Activated gamma-delta T cell (primary cell): ENCODE data around the gene ZNF384.

Experiments
- DNase-seq: peaks from one replicate; lab custom pipeline; 2025; lab: John Stamatoyannopoulos, UW

Gene ZNF384

DNA sequence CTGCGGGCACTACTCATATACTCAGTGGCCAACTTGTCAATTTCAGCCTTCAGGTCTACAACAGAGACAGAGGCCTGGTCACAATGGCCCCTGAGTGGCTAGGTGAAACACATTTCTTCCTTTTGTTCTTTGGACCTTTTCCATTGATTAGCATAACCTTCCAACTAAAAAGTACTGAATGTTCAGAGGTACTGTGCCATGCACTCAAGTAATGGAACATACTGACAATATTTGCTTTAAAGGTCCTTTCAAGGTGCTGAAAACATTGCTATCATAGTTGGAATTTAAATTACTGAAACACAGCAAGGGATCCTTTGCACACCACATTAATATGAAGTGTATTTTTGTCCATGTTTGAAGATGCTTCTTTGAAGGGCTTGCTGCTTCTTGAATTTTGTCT, 35.8 kb downstream of the ZNF384 start:
- DNase-seq: no peak

DNA sequence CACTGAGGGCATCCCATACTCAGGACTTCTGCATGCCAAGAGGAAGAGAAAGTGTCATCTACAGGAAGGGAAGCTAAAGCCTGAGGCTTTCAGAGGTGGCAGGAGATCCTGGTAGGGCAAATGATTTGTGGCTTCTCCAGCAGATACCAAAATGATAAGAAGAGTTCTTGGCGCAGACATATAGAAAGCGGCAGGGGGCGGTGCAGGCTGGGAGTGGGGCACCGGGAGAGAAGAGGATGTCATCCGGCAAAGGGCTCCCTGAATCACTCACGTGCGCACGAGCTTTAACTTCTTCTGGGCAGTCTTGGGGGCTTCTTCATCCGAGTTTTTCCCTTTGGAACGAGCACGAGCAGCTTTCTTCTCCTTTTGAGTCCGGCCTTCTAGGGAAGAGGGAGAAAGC, 36.8 kb downstream of the ZNF384 start:
- no peak for DNase-seq

DNA sequence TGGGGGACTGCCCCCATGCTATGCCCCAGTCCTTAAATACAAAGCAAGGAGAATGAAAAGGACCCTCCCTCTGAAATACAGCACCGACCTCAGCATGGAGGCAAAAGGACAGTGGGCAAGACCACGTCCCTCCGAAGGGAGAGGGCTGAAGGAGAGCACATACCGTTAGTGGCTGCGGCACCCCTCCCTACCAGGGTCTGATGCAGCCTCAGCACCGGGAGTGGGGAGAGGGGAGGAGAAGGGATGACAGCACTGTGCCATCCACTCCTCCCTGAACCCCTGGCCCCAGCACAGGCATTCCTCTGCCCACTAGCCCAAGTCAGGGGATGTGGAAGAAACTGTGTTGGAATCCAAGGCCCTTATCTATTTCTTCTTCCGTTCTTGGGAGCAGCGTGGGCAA, 38.3 kb downstream of the ZNF384 start:
- DNase-seq: no peak

DNA sequence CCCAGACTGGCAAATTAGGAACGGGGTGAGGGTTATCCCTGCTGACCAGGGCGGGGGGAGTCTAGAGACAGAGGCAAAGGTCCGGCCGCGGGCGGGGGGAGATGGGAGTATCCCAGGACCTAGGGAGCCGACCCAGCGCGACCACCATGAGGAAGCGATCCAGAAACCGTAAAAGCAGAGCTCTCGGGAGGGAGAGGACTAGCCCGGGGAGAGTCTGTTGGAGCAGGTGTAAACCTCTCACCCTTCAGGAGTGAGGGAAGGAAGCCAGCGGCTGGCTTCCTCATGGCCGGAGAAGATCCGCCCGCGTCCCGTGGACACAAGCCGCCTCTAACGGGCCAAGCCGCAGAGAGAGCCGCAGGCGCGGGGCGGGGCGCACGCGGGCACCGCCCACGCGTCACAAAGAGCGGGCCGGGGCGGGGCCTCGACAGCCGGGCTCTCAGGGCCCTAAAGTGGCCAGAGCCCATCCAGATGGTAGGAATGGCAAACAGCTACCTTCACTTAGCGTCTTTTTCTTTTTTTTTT, 42.0 kb downstream of the ZNF384 start, which contains the start of gene ACRBP:
Gene ACRBP (minus strand): TSS at position 350 of the 522 bp plus-strand sequence. CDS start 66 bp downstream, at position 284.
- no peak for DNase-seq

DNA sequence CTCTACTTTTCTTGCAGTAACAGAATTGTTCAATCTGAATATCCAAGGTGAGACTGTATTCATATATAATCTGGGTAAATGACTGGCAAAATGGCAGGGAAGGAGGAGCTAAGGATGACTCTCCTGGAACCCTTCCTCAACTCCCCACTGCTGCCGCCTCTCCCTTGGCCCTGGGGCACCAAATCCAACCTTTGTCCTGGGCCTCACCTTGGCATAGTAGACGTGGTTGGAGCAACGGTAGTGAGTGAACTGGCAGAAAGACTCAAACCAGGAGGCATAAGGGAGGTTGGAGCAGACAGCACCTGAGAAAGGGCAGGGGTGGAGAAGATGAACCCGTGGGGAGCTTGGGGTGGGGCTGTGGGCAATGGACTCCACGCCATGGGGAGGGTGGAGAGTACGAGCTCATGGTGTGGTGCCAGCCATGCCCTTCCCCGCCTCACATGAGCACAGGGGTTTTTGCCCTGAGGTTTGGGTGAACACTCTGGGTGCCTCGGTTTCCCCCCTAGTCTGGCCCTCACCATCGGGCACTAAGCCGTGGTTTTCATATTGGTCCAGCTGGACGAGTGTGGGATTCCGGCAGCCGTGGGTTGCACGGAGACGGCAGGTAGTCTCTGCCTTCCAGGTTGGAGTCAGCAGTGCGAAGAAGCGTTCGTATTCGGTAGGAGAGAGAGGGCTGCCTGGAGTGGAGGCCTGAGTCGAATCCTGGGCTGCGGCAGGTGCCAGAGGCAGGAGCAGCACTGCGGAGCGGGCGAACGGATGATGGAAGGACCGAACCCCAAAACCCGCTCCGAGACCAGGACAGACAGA, 42.7 kb downstream of the ZNF384 start:
- no peak for DNase-seq

DNA sequence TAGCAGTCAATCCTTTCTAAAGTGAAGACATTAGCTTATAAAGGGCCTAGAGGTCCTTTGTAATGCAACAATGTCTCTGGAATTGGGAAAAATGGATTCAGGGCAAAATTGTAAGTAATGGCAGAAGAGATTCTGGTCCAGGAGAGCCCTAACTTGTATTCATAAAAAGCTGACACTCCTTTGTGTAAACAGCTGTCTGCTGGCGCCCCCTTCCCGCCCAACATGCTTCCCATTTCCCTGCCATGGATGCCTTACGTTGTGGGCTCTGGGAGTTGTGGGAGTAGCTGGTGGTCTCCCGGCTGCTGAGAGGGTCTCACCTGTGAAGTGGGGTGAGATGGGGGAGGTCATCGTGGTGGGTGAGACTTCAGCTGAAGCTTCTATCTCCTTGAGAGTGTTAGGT, 44.3 kb downstream of the ZNF384 start:
- DNase-seq: no peak

DNA sequence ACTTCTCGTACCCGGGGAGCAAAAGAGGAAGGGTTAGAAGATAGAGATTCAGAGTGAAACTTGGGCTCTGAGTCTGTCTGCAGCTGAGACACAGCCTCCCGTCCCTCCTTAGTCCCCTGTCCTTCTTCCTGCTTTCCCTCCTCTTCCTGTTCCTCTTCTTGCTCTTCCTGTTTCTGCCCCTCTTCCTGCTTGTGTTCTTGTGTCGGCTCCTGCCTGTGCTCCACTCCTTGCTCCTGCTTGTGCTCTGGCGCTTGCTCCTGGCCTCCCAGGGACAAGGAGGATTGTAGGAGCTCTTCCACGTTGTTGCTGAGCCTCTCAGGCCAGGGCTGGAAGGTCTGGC, 44.9 kb downstream of the ZNF384 start:
- DNase-seq: no peak

DNA sequence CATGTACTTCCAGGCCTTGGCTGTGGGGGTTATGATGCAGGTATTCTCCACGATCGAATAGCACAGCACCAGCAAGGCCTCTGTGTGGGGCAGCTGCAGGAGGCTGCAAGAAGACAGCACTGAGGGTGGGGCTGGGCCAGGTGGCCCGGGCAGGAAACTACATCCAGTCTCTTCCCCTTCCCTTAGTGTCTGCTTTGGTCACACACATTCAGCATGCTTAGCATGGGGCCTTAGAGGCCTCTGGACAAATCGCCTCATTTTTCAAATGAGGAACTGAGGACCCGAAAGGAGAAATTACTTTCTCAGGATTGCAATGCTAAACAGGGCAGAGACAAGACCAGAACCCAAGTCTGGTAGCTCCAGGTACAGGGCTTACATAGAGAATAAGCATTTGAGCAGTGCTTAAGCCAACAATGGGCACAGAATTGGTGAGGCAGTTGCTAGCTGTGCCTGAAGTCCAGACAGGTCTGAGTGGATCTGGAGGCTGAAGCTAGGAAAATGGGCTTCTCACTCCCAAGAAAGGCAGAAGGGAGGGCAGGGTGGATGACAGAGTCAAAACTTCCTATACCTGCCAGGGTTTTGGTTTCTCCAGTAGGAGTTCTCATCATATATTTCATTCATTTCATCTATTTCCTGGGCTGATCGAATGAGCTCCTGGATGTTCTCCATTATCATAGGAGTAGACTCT, 45.5 kb downstream of the ZNF384 start:
- DNase-seq: no peak

DNA sequence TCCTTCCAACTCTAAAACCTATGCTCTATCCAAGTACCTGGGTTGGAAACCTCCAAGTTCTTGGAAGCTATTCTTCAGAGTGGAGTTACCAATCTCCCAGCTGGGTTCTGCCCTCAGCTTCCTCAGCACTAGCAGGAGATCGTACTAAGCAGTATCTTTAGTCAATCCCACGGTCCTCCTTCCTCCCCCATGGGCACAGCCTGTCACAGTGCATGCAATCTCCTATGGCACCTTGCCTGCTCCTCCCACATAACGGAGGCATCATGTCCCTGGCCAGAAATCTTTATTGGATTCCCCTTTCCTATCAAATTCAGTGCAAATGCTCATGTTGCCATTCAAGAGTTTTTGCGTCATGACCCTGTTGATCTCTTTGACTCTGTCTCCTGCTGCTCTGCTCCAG, 48.0 kb downstream of the ZNF384 start:
- DNase-seq: no peak

DNA sequence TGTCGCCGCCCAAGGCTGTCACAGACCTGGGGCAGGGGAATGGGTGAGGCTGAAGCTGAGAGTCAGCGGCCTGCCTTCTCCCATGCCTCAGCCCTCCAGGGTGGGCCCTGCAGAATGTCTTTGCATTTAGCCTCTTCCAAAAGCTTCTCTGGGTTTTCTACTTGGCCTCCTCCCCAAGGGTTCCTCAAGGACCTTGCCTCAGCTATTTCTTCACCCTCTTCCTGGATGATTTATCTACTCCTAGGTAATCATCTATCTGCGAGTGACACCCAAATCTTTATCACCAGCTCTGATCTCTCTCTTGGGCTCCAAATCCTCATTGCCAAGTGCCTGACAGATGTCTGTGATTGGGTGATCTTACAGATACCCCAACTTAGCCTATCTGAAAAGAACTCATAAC, 48.7 kb downstream of the ZNF384 start:
- no peak for DNase-seq

DNA sequence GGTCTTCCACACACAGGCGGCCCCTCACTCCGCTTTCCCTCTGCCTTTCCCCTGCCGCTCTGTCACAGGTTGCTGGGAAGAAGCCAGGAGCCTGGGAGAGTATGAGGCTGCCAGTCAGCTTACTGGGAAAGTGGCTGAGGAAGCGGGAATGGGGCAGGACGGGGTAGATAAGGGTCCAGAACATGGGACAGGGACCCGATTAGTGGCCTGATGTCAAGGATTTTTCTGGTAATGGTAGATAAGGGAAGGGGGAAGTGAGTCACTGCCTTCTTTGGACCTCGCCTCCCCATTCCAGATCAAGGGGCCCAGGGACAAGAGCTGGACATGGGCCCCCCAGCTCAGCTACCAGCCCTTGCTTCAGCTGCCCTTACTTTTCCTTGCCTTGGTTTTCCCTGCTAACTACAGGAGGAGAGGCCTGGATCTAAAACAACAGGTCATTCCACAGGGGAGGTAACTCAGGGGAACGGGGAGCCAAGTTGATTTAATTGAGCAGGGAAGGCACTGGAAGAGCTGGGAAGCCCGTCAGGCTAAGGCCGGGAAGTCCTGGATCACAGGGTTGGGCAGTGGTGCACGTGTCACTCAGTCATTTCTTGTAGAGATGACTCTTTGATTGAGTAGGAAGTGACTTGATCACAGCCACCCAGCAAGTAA, 49.9 kb downstream of the ZNF384 start:
- DNase-seq: no peak

DNA sequence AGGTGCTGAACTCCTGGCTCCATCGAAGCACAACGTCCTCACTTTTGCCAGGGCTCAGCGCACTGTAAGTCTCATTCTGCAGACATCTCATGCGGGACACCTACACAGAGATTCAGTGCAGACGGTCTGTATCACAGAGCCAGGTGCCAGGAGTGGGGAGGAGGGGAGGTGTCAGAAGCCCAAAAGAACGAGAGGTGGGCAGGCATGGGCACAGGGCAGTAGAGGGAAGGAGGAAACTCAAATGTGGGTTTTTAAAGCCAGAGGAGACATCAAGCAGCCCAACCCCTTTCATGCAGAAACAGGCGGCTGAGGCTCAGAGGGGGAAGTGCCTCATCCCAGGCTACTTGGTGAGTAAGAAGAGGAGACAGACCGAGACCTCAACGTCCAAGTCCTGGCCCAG, 50.9 kb downstream of the ZNF384 start:
- DNase-seq: no peak

DNA sequence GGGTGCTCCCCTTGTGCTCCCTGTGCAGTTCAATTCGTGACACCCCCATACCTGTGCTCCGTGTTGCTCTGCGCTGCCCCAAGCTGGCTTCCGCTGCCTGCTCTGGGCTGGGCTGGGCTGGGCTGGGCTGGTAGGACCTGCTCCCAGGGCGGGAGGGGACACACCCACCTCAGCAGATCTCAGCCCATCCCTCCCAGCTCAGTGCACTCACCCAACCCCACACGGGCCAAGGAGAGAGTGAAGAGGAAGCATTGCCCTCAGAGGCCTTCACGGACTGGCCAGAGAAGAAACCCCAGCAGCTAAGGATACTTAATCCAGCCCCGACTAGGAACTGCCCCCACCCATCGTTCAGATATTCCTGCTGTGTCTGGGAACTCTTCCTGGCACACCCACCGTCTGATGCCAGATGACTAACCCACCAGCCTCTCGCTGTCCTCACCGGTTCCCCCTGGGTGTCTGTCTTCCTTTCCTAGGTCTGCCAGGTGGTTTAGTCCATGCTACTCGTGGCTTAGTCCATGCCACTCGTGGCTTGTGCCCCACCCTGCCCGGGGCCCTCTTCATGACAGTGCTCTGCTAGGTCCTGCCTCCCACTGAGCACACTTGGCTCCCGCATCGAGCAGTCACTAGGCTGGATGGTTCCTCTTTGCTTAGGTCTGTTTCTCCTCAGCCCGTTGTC, 53.2 kb downstream of the ZNF384 start, which contains the start of gene LPAR5:
Gene LPAR5 (minus strand): TSS at position 104 of the 676 bp plus-strand sequence. CDS start 14,711 bp downstream, outside the sequence.
- DNase-seq: peak; percentile 24

DNA sequence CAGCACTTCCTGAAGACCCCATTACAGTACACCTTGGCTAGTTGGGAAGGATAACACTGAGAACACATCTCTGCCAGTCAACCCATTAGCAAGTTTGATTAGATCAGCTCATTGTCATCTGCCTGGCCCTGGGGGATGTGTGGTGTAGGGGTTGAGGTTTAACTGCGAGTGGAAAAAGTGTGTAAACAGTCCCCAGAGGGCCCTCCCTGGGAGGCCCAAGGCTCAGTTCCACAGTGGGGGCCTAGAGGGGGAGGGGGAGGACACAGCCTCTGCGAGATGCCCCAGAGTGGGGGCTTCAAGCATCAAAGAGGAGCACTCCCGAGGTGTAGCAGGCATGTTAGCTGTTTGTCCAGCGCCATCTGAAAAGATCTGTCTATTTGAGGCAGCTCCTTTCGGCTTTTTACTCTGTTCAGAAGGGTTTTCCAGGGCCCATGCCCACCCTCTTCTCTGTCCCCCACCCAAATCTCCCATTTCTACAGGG, 53.8 kb downstream of the ZNF384 start:
- DNase-seq: no peak

DNA sequence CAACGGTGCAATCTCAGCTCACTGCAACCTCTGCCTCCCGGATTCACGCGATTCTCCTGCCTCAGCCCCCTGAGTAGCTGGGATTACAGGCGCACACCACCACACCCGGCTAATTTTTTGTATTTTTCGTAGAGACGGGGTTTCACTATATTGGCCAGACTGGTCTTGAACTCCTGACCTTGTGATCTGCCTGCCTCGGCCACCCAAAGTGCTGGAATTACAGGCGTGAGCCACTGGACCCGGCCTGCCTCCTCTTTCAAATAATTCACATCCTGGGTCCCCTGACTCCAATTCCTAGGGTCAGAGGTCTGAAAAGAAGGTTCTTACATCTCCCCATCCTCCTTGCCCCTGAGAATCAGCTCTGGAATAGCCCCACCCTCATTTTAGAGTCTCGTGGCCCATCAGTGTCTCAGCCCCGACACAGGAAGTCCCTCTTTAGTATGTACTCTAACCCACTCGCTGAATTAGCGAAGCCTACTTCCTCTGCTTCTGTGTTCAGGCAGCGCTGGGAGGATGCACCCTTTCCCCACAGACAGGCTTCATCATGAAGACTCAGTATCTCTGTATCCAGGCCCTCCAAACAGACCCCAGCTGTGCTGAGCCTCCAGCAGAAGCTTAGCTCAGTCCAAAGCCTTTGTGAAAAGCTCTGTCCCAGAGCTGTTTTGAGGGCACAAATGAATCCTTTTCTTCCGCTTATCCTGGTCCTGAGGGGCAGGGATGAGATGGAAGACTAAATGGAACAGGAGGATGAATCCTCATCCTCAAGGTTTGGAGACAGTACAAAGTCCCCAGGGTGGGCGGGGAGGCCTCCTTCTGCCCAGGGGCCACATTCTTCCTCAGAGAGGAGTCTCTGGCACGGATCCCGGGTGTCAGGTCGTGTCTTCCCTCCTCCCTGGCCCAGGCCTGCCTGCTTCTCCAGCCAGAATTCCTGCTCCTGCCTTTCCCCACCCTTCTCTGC, 56.9 kb downstream of the ZNF384 start:
- DNase-seq: no peak

DNA sequence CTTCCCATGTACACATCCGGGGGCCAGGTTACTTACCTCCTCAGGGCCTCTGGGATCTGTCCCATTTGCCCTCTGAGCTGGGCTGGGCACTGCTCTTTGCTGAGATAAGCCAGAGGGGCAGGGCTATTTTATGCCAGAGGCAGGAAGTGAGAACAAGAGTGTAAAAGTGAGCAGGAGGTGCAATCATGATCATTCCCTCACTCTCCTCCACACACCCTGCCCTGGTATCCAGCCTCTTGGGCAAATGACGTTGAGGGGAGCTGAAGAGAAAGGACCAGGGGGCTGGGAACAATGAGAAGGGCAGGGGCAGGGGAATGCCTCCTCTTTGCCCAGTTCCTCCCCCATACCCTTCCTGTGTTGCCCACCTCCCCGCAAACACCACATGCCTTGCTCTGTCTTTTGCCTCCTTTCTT, 57.6 kb downstream of the ZNF384 start:
- no peak for DNase-seq

DNA sequence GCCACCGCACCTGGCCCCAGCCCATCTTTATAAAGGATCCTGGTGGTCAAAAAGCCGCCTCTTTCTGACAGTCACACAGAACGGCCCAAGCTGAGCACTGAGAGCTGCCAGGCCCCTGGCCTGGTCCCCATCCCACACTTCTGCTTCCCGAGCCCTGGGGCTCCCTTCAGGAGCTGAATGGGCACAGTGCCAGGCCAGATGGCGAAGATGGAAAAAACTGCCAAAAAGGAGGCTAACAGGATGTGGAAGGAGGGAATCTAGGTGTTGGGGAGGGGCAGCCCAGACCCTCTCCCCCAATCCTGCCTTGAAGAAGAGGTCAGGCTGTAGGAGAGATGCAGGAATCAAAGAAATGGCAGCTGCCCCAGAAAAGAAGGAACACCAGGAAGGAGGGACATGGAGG, 58.4 kb downstream of the ZNF384 start:
- no peak for DNase-seq

DNA sequence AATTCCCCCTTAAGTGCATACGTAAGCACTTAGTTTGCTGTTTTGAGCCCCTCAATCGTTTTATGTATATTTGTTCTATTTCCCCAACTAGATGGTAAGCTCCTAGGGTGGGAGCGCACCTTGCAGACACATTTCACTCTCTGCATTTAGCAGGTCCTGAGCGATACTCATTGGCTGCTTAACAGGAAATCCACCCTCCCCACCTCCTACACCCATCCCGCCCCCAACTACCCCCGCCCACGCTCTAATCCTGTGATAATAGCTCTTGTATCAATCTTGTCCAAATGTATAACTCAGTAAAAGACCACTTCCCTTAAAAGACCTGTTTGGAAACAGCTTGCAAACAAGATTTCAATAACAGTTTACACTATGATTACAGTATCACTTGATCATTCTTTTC, 61.6 kb downstream of the ZNF384 start:
- DNase-seq: no peak

DNA sequence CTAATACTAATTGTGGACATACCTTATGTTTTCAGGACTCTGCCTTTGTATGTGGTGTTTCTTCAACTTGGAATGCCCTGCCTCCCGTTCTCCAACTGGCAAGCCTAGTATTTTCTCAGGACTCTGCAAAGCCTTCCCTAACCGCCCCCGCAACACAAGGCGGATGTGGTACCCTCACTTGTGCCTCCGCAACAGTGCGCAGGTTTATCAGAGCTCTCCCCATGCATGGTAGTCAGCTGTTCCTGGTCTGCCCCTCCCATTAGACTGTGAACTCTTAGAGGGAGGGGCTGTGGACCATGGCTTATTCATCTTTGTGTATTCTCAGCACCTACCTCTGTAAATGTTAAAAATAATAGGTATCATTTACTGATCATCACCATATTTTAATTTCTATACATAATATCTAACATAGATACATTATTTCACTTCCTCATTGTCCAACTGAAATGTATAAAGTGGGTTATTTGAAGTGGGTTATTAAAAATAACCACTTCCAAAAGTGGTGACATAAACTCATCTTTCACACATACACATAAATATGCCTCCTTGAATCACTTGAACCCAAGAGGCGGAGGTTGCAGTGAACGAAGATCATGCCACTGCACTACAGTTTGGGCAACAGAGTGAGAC, 62.4 kb downstream of the ZNF384 start:
- DNase-seq: no peak

DNA sequence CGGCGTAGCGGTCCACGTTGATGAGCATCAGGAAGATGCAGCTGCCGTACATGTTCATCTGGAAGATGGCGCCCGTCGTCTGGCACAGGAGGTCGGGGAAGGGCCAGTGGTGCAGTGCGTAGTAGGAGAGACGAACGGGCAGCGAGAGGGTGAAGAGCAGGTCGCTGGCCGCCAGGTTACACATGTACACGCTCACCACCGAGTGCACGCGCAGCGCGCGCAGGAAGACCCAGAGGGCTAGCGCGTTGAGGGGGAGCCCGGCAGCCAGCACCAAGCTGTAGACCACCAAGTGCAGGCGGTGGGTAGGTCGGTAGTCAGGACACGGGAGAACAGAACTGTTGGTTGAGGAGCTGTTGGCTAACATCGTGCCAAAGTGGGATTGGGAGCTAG, 68.3 kb downstream of the ZNF384 start:
- no peak for DNase-seq
